H9 (cell line): ENCODE measurements around the gene PPFIBP2. TPM values are rescaled to one million over a fixed set of nuclear protein-coding genes. Genes with fewer than 3 reads are reported as not detected.
A peak's percentile ranks its signal among the peaks of the same experiment; 100 is the strongest.

Source experiments
- DNase-seq: peaks from one replicate; pipeline ENCODE4 v3.0.0-alpha.2; 2017
- H2AFZ ChIP-seq: one replicate; pipeline ENCODE4 v1.6.1; 2013; ENCODE audit warnings: mild to moderate bottlenecking, low read length, control low read depth, moderate library complexity
- H2AK5ac ChIP-seq: 2 replicates; pipeline ENCODE4 v1.6.1; 2013; ENCODE audit warnings: low read length, control low read depth, mixed read lengths; ENCODE audit not compliant: insufficient read length
- H2BK120ac ChIP-seq: one replicate; pipeline ENCODE4 v1.6.1; 2013; ENCODE audit warnings: low read depth, mild to moderate bottlenecking, low read length, control low read depth, inconsistent platforms; ENCODE audit not compliant: poor library complexity, severe bottlenecking
- H2BK12ac ChIP-seq: 2 replicates; pipeline ENCODE4 v1.6.1; 2013; ENCODE audit warnings: low read length, control low read depth, mixed read lengths, low read depth; ENCODE audit not compliant: insufficient read length
- H2BK15ac ChIP-seq: 2 replicates; pipeline ENCODE4 v1.6.1; 2013; ENCODE audit warnings: low read depth, low read length, control low read depth
- H2BK20ac ChIP-seq: one replicate; pipeline ENCODE4 v1.6.1; 2013; ENCODE audit warnings: low read depth, mild to moderate bottlenecking, low read length, control low read depth, inconsistent platforms; ENCODE audit not compliant: poor library complexity, severe bottlenecking
- H2BK5ac ChIP-seq: 2 replicates; pipeline ENCODE4 v1.6.1; 2013; ENCODE audit warnings: low read length, control low read depth, mixed read lengths; ENCODE audit not compliant: insufficient read length
- H3K14ac ChIP-seq: 2 replicates; pipeline ENCODE4 v1.6.1; 2013; ENCODE audit warnings: low read length, control low read depth; ENCODE audit not compliant: insufficient read depth
- H3K18ac ChIP-seq: 2 replicates; pipeline ENCODE4 v1.6.1; 2013; ENCODE audit warnings: low read depth, mild to moderate bottlenecking, mixed read lengths, low read length, control low read depth; ENCODE audit not compliant: insufficient read length
- H3K23ac ChIP-seq: 2 replicates; pipeline ENCODE4 v1.6.1; 2013; ENCODE audit warnings: low read length, control low read depth, mixed read lengths, low read depth; ENCODE audit not compliant: insufficient read length
- H3K23me2 ChIP-seq: 2 replicates; pipeline ENCODE4 v1.6.1; 2013; ENCODE audit warnings: low read depth, mild to moderate bottlenecking, mixed read lengths, low read length, control low read depth; ENCODE audit not compliant: insufficient read length, poor library complexity, severe bottlenecking
- H3K27ac ChIP-seq: 2 replicates; pipeline ENCODE4 v1.5.1; 2013; ENCODE audit warnings: low read length, control low read depth, mixed read lengths, low read depth; ENCODE audit not compliant: insufficient read length
- H3K27me3 ChIP-seq: 2 replicates; pipeline ENCODE4 v1.6.1; 2013; ENCODE audit warnings: low read length, control low read depth, inconsistent platforms; ENCODE audit not compliant: insufficient read depth
- H3K4ac ChIP-seq: 2 replicates; pipeline ENCODE4 v1.6.1; 2013; ENCODE audit warnings: low read depth, mild to moderate bottlenecking, control low read depth, inconsistent platforms, low read length, moderate library complexity
- H3K4me1 ChIP-seq: 2 replicates; pipeline ENCODE4 v1.6.1; 2013; ENCODE audit warnings: low read length, control low read depth, inconsistent platforms; ENCODE audit not compliant: insufficient read depth
- H3K4me2 ChIP-seq: 2 replicates; pipeline ENCODE4 v1.6.1; 2013; ENCODE audit warnings: low read length, control low read depth, mixed read lengths; ENCODE audit not compliant: insufficient read length, insufficient read depth
- H3K56ac ChIP-seq: 2 replicates; pipeline ENCODE4 v1.6.1; 2013; ENCODE audit warnings: low read depth, mild to moderate bottlenecking, mixed read lengths, low read length, control low read depth; ENCODE audit not compliant: insufficient read length
- H3K79me1 ChIP-seq: 2 replicates; pipeline ENCODE4 v1.6.1; 2013; ENCODE audit warnings: low read depth, mild to moderate bottlenecking, moderate library complexity, low read length, control low read depth, inconsistent platforms; ENCODE audit not compliant: insufficient read depth, poor library complexity, severe bottlenecking
- H3K79me2 ChIP-seq: 2 replicates; pipeline ENCODE4 v1.6.1; 2013; ENCODE audit warnings: low read length, control low read depth, inconsistent platforms; ENCODE audit not compliant: insufficient read depth
- H3K9ac ChIP-seq: 2 replicates; pipeline ENCODE4 v1.6.1; 2013; ENCODE audit warnings: low read length, control low read depth, mixed read lengths; ENCODE audit not compliant: insufficient read length; ENCODE audit errors: extremely low read depth
- H3K9me3 ChIP-seq: one replicate; pipeline ENCODE4 v1.6.1; 2013; ENCODE audit warnings: low read depth, low read length, inconsistent platforms; ENCODE audit not compliant: control insufficient read depth
- H3T11ph ChIP-seq: one replicate; pipeline ENCODE4 v1.6.1; 2013; ENCODE audit warnings: mild to moderate bottlenecking, low read length, control low read depth, inconsistent platforms
- H4K20me1 ChIP-seq: one replicate; pipeline ENCODE4 v1.6.1; 2013; ENCODE audit not compliant: control insufficient read depth, insufficient read length, insufficient read depth
- H4K5ac ChIP-seq: 2 replicates; pipeline ENCODE4 v1.6.1; 2013; ENCODE audit warnings: low read depth, mild to moderate bottlenecking, mixed read lengths, low read length, control low read depth; ENCODE audit not compliant: insufficient read length
- H4K8ac ChIP-seq: replicated peaks from 2 replicates; pipeline ENCODE4 v1.6.1; 2013; ENCODE audit warnings: low read length, control low read depth, mixed read lengths, low read depth; ENCODE audit not compliant: insufficient read length
- H4K91ac ChIP-seq: 2 replicates; pipeline ENCODE4 v1.6.1; 2013; ENCODE audit warnings: low read depth, mild to moderate bottlenecking, moderate library complexity, mixed read lengths, low read length, control low read depth; ENCODE audit not compliant: insufficient read length
- H3K27ac Mint-ChIP-seq, 3 experiments: 2 replicates in 2 of 3; 3 replicates in 1 of 3; pipeline ENCODE4 v1.8.0; 2020 to 2021; ENCODE audit warnings: mixed read lengths in 3 of 3, mild to moderate bottlenecking in 1 of 3, moderate library complexity in 1 of 3
- H3K27me3 Mint-ChIP-seq: 2 replicates; pipeline ENCODE4 v1.8.0; 2021; ENCODE audit warnings: low read depth, mild to moderate bottlenecking, moderate library complexity, mixed read lengths
- H3K36me3 Mint-ChIP-seq, 3 experiments: 2 replicates in 2 of 3; 3 replicates in 1 of 3; pipeline ENCODE4 v1.8.0; 2020 to 2021; ENCODE audit warnings: low read depth in 3 of 3, mixed read lengths in 3 of 3; ENCODE audit not compliant: insufficient read depth in 1 of 3
- H3K4me1 Mint-ChIP-seq, 2 experiments: 2 replicates each; pipeline ENCODE4 v1.8.0; 2020; ENCODE audit warnings: mixed read lengths in 2 of 2
- H3K4me3 Mint-ChIP-seq, 2 experiments: 2 replicates in 1 of 2; 3 replicates in 1 of 2; pipeline ENCODE4 v1.8.0; 2020 to 2021; ENCODE audit warnings: mild to moderate bottlenecking in 2 of 2, mixed read lengths in 2 of 2, moderate library complexity in 1 of 2
- H3K9me3 Mint-ChIP-seq, 2 experiments: 2 replicates in 1 of 2; 3 replicates in 1 of 2; pipeline ENCODE4 v1.8.0; 2020; ENCODE audit warnings: mild to moderate bottlenecking in 2 of 2, mixed read lengths in 2 of 2, moderate library complexity in 1 of 2
- WGBS: extraction: QIAGEN DNeasy Blood & Tissue Kit; methylation state at CpG from one replicate; pipeline ENCODE4 v1.1.7; 2013; ENCODE audit warnings: missing lambda C conversion rate, low lambda C conversion rate, mixed read lengths; ENCODE audit not compliant: insufficient read length; ENCODE audit errors: extremely low coverage; 5-methylcytosine and 5-hydroxymethylcytosine counted together
- total RNA-seq: library from RNA; stranded (reverse); gene quantifications from 2 replicates; pipeline ENCODE4 v1.2.1, GENCODE V29; 2021
- TF ChIP-seq, protein P1 (sequence below): fragments of 200-600 bp; sonication (generic); conservative IDR thresholded peaks from 3 replicates; pipeline ENCODE4 v1.8.0; 2021; ENCODE audit warnings: antibody characterized with exemption, mild to moderate bottlenecking

The PPFIBP2 gene
- total RNA-seq, 1 experiment from 2014 or later, result 8.3 TPM

GRCh38 chr11:7572001-7572712, 58.4 kb downstream of the PPFIBP2 start:
- Histone ChIP-seq H4K5ac (no peak overlapping the region), H3K14ac (no peak overlapping the region), H3K9ac (no peak overlapping the region), H2AFZ (no peak overlapping the region), H3K79me1 (no peaks in the 10 kb centered on the region), H3K4me1 (peaks cover 11% of the 10 kb centered on the region; the same call in 1 of the 2 replicates), H2BK15ac (no peak overlapping the region), H2BK120ac (no peak overlapping the region), H3K23me2 (no peaks in the 10 kb centered on the region), H3K27ac (no peak overlapping the region), H4K20me1 (no peaks in the 10 kb centered on the region), H3K23ac (no peak overlapping the region), H4K8ac (no peak overlapping the region), H4K91ac (no peak overlapping the region), H3K27me3 (no peaks in the 10 kb centered on the region), H2BK5ac (no peak overlapping the region), H3K56ac (no peak overlapping the region), H3T11ph (no peak overlapping the region), H3K4me2 (no peak overlapping the region), H3K79me2 (no peaks in the 10 kb centered on the region), H2BK20ac (no peak overlapping the region), H2AK5ac (no peak overlapping the region), H3K4ac (no peak overlapping the region), H2BK12ac (no peak overlapping the region), H3K18ac (no peak overlapping the region), H3K9me3 (no peaks in the 10 kb centered on the region)
- TF ChIP-seq, protein P1, sequence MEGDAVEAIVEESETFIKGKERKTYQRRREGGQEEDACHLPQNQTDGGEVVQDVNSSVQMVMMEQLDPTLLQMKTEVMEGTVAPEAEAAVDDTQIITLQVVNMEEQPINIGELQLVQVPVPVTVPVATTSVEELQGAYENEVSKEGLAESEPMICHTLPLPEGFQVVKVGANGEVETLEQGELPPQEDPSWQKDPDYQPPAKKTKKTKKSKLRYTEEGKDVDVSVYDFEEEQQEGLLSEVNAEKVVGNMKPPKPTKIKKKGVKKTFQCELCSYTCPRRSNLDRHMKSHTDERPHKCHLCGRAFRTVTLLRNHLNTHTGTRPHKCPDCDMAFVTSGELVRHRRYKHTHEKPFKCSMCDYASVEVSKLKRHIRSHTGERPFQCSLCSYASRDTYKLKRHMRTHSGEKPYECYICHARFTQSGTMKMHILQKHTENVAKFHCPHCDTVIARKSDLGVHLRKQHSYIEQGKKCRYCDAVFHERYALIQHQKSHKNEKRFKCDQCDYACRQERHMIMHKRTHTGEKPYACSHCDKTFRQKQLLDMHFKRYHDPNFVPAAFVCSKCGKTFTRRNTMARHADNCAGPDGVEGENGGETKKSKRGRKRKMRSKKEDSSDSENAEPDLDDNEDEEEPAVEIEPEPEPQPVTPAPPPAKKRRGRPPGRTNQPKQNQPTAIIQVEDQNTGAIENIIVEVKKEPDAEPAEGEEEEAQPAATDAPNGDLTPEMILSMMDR, result no peak; the same call in 2 of the 3 replicates
- Mint-ChIP-seq H3K4me3 (no peak overlapping the region), H3K27ac (peak overlapping the region; percentile 85 to 93 (median 88)), H3K27me3 (no peaks in the 10 kb centered on the region; the same call in 1 of the 2 replicates), H3K4me1 (peaks cover 57 to 62% of the 10 kb centered on the region in 2 experiments), H3K36me3 (peaks cover 11 to 14% (median 12%) of the 10 kb centered on the region in 3 experiments), H3K9me3 (peaks cover 0 to 8% of the 10 kb centered on the region in 2 experiments; a peak in 3 of 5 replicates)
- DNase-seq, result peak; percentile 40
- no CpG with 5 or more reads among the region's 4 CpGs for WGBS
